Measurements from ENCODE around the gene AKR1B1.

- TF ChIP-seq CTCF (IDR thresholded peaks at IDR 0.05) (no peak), REST (IDR thresholded peaks at IDR 0.05) (no peak), CHD4 (IDR thresholded peaks at IDR 0.05; ENCODE audit: borderline replicate concordance) (no peak), SMC3 (IDR thresholded peaks at IDR 0.05) (no peak), RARB (CRISPR knock-in tag; IDR thresholded peaks at IDR 0.05) (no peak), HEYL (CRISPR knock-in tag; IDR thresholded peaks at IDR 0.05) (no peak), RFX5 (IDR thresholded peaks at IDR 0.05) (no peak), JUN (IDR thresholded peaks at IDR 0.05) (no peak), MAX (IDR thresholded peaks at IDR 0.05) (no peak), NFE2L2 (conservative IDR thresholded peaks at IDR 0.05; ENCODE audit: low read length) (no peak)
Observed at GRCh38 chr7:134454277-134454676, 4.6 kb downstream of the AKR1B1 start.

Data from A549 (cell line).